T-helper 1 cell treated with Interleukin-12 subunit alpha and Interleukin-12 subunit beta and Interleukin-4 antibody, amounts not matched to agents 30 μg/mL and 1 μg/mL, for 36 hours (primary cell): ENCODE measurements around the gene GABRR1.
"Not testable (repeated sequence)": the region's sequence is repeated elsewhere in the genome, so short reads cannot be mapped to it uniquely, and the experiment has no call there.

Experiments used
- H3K27ac Mint-ChIP-seq: one replicate; pipeline ENCODE4 v1.8.0; 2021; ENCODE audit warnings: mild to moderate bottlenecking, mixed read lengths
- H3K27me3 Mint-ChIP-seq: one replicate; pipeline ENCODE4 v1.8.0; 2021; ENCODE audit warnings: low read depth, mixed read lengths
- H3K36me3 Mint-ChIP-seq: one replicate; pipeline ENCODE4 v1.8.0; 2021; ENCODE audit warnings: low read depth, mixed read lengths
- H3K4me1 Mint-ChIP-seq: one replicate; pipeline ENCODE4 v1.8.0; 2021; ENCODE audit warnings: low read depth, mixed read lengths
- H3K4me3 Mint-ChIP-seq: one replicate; pipeline ENCODE4 v1.8.0; 2021; ENCODE audit warnings: mild to moderate bottlenecking, moderate library complexity, mixed read lengths
- H3K9me3 Mint-ChIP-seq: one replicate; pipeline ENCODE4 v1.8.0; 2021; ENCODE audit warnings: mixed read lengths

GABRR1 gene

GRCh38 chr6:89133981-89134380 lies 83.2 kb downstream of the GABRR1 start:
- no peaks in the 10 kb centered on the region for H3K27me3 Mint-ChIP-seq
- no peaks in the 10 kb centered on the region for H3K4me1 Mint-ChIP-seq
- H3K27ac Mint-ChIP-seq: no peak overlapping the region
- H3K4me3 Mint-ChIP-seq: no peak overlapping the region
- no peaks in the 10 kb centered on the region for H3K36me3 Mint-ChIP-seq
- H3K9me3 Mint-ChIP-seq: peaks cover under 1% of the 10 kb centered on the region

DNA sequence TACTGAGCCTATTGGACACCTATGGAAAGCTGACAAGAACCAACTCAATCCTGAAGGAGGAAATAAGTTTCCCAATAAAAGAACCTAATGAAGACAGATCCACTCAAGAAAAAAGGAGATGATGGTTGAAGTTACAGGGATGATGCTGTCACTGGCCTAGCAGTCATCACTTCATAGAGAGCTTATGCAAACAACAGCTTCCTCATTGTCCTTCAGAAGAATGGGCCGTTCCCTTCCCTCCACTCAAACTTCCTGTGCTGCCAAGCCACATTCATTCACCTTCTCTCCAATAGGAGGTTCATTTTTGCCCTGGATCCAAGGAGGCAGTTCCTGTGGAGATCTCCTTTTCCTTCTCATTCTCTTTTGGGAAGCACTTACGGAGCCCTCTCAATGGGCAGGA lies 85.1 kb downstream of the GABRR1 start:
- no peaks in the 10 kb centered on the region for H3K4me1 Mint-ChIP-seq
- no peak overlapping the region for H3K4me3 Mint-ChIP-seq
- no peak overlapping the region for H3K27ac Mint-ChIP-seq
- peaks cover 4% of the 10 kb centered on the region for H3K27me3 Mint-ChIP-seq
- peaks cover 6% of the 10 kb centered on the region for H3K9me3 Mint-ChIP-seq
- no peaks in the 10 kb centered on the region for H3K36me3 Mint-ChIP-seq

DNA sequence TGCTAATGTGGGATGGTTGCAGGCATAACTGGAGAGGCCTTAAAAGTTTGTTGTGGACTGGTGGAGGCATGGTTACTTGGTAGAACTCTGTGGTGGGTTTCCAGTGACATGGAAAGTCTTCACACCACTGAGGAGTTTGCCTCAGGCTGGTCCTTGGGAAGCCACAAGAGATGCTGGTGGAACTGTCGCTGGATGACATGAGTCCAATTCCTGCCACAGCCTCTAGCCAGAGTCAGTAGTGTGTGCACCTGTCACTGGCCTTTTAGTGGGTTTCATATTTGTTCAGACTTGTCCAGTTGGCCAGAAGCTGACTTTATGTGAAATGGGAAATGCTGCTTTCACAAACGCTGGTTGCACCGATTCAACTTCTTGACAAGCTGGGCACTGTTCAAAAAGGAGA lies 85.6 kb downstream of the GABRR1 start:
- Mint-ChIP-seq H3K9me3 (peaks cover 6% of the 10 kb centered on the region), H3K27me3 (peaks cover 4% of the 10 kb centered on the region), H3K4me1 (no peaks in the 10 kb centered on the region), H3K27ac (no peak overlapping the region), H3K4me3 (no peak overlapping the region), H3K36me3 (no peaks in the 10 kb centered on the region)

DNA sequence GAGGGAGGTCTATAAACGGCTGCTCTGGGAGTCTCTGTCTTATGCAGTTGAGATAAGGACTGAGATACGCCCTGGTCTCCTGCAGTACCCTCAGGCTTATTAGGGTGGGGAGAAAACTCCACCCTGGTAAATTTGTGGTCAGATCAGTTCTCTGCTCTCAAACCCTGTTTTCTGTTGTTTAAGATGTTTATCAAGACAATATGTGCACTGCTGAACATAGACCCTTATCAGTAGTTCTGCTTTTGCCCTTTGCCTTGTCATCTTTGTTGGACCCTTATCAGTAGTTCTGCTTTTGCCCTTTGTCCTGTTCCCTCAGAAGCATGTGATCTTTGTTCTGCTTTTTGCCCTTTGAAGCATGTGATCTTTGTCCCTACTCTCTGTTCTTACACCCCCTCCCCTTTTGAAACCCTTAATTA lies 88.9 kb downstream of the GABRR1 start:
- not testable (repeated sequence) for H3K27ac Mint-ChIP-seq, H3K4me3 Mint-ChIP-seq, H3K4me1 Mint-ChIP-seq, H3K36me3 Mint-ChIP-seq, H3K27me3 Mint-ChIP-seq, H3K9me3 Mint-ChIP-seq
